H1 (cell line): ENCODE measurements around the gene BRCA2. TPM values are rescaled to one million over a fixed set of nuclear protein-coding genes. Genes with fewer than 3 reads are reported as not detected.

ENCODE experiments used
- BACH1 ChIP-seq: IDR thresholded peaks from 2 replicates; pipeline ENCODE4 v1.6.1; 2012; ENCODE audit warnings: low read length, improper control_type of control experiment
- CBX8 ChIP-seq: fragments of 300-800, 300-1000 bp; sonication (generic); IDR thresholded peaks from 2 replicates; pipeline ENCODE4 v1.7.1; 2016; ENCODE audit warnings: low read depth, low read length, borderline replicate concordance
- CEBPB ChIP-seq: IDR thresholded peaks from 2 replicates; pipeline ENCODE4 v1.6.1; 2012; ENCODE audit warnings: low read depth, low read length
- CREB1 ChIP-seq: IDR thresholded peaks from 2 replicates; pipeline ENCODE4 v1.6.1; 2012; ENCODE audit warnings: inconsistent platforms
- EGR1 ChIP-seq: IDR thresholded peaks from 2 replicates; pipeline ENCODE4 v1.6.1; 2011; ENCODE audit warnings: low read depth, low read length, borderline replicate concordance
- EZH2 ChIP-seq: fragments of 200-600 bp; sonication (generic); IDR thresholded peaks from 2 replicates; pipeline ENCODE4 v1.7.1; 2012; ENCODE audit warnings: low read depth, mild to moderate bottlenecking, moderate library complexity, low read length, inconsistent platforms; ENCODE audit not compliant: severe bottlenecking
- SRF ChIP-seq: IDR thresholded peaks from 2 replicates; pipeline ENCODE4 v1.6.1; 2011; ENCODE audit warnings: mild to moderate bottlenecking, low read depth, low read length, moderate library complexity
- TAF7 ChIP-seq: optimal IDR thresholded peaks from 2 replicates; pipeline ENCODE3; 2011; ENCODE audit warnings: low read depth, mild to moderate bottlenecking, inconsistent platforms, low read length, moderate library complexity, borderline replicate concordance
- TCF12 ChIP-seq: IDR thresholded peaks from 2 replicates; pipeline ENCODE4 v1.6.1; 2011; ENCODE audit warnings: low read depth, mild to moderate bottlenecking, low read length
- TEAD4 ChIP-seq: IDR thresholded peaks from 2 replicates; pipeline ENCODE4 v1.6.1; 2012; ENCODE audit warnings: low read depth, low read length, inconsistent platforms, mixed read lengths
- USF2 ChIP-seq: IDR thresholded peaks from 2 replicates; pipeline ENCODE4 v1.6.1; 2011; ENCODE audit warnings: low read length, improper control_type of control experiment
- polyA plus RNA-seq, 7 experiments: library from polyadenylated mRNA; depleted of rRNA in 3 of 7; stranded (reverse) in 5 of 7; unstranded in 2 of 7; fragments of >200 nt in 5 of 7; fragments of 200-250 nt in 2 of 7; gene quantifications; 1 replicate in 5 of 7; 2 replicates in 1 of 7; 4 replicates in 1 of 7; pipeline versions ENCODE4 v1.2.1 to v1.2.3, GENCODE V29; 2011 to 2013; ENCODE audit warnings: missing spikeins in 2 of 7, mixed read lengths in 2 of 7
- total RNA-seq: library from RNA; stranded (reverse); fragmentation: NEBNext Ultra II Directional; extraction: Animal tissue kit (Norgen Biotek cat#: 25700); gene quantifications from 2 replicates; pipeline ENCODE4 v1.2.1, GENCODE V29; 2021

Gene BRCA2
- total and polyA plus RNA-seq, 2 of the 8 experiments (the other 6 are each of a cell fraction or from before 2014, with no cell fraction given) = 4.2 to 24.9 TPM

- no peak for TF ChIP-seq USF2
- no peak for TF ChIP-seq CEBPB
- no peak for TF ChIP-seq CBX8
- no peak for TF ChIP-seq EGR1
- no peak for TF ChIP-seq TCF12
- no peak for TF ChIP-seq TEAD4
- TF ChIP-seq BACH1 = no peak
- no peak for TF ChIP-seq CREB1
- no peak for TF ChIP-seq TAF7
- no peak for TF ChIP-seq EZH2
- TF ChIP-seq SRF = no peak
Measured at GRCh38 chr13:32391101-32391619, 75.9 kb downstream of the BRCA2 start (continued).
